Measurements from ENCODE around the gene SPIRE2. TPM values are rescaled to one million over a fixed set of nuclear protein-coding genes. Genes with fewer than 3 reads are reported as not detected.

Gene SPIRE2
- total and polyA plus RNA-seq, 2 of the 4 experiments (the other 2 are of a cell fraction): 0.72 to 1.9 TPM

DNA sequence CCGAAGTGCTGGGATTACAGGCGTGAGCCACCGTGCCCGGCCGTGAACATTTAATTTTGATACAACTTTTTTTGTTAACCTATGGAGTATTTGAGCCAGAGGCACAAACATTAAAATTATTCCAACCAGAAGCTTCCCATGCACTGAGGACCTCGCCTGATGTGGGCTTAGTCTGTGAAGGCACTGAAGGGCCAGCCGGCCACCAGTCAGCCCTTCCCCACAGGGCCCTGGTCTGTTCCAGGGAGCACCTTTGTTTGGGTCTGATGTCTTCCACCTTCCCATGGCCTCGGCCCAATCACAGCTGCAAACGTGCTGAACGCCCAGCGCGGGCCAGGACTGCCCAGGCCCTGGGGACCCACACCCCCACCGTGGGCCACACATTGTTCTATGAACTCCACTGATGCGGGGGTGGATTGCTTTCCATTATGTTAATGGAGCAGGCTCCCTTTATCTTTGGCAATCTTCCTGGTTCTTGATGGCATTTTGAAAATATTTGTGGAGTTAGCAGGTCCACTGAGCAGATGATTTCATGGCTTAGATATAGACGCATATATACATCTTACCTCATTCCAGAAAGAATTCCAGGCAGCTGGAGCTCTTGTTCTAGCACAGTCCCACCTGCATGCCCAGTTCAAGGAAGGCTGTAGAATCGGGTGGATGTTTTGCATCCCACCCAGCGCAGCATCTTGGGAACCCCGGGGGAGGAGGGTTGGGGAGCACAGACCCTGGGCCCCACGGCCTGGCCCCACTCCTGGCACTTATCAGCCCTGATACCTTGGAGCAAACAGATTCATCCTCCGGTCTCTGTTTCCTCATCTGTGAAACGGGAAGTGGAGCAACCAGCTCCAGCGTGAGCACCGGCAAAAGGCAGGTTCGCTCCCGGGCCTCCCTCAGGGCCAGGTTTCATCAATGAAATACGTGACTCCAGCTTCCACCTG, 14.5 kb downstream of the SPIRE2 start:
- Histone ChIP-seq H3K4ac (ENCODE audit: low read depth, low read length) (no peak overlapping the region), H4K8ac (ENCODE audit: low read depth in 2 of 2, low read length in 2 of 2) (no peak overlapping the region), H2BK20ac (ENCODE audit: low read depth, low read length) (no peak overlapping the region), H2AK5ac (ENCODE audit: low read depth, low read length) (no peak overlapping the region), H3K23ac (ENCODE audit: low read depth, low read length) (no peak overlapping the region), H2BK5ac (ENCODE audit: low read depth, low read length, poor library complexity, severe bottlenecking) (no peak overlapping the region), H3K56ac (ENCODE audit: extremely low read depth, insufficient read depth, low read length) (no peak overlapping the region), H3K9ac (ENCODE audit: low read depth, low read length) (no peak overlapping the region), H4K5ac (ENCODE audit: low read depth, low read length) (no peak overlapping the region; the same call in 1 of the 2 replicates), H4K91ac (ENCODE audit: insufficient read depth, low read depth, low read length) (no peak overlapping the region), H3K14ac (replicated peaks; ENCODE audit: low read depth, low read length) (no peak overlapping the region), H3K4me1 (ENCODE audit: control insufficient read depth, insufficient read depth, low read length) (peaks cover 6% of the 10 kb centered on the region; the same call in 1 of the 2 replicates), H3K27me3 (ENCODE audit: control insufficient read depth, insufficient read depth, low read length) (no peaks in the 10 kb centered on the region), H3K4me2 (ENCODE audit: low read depth, low read length) (no peak overlapping the region), H3K9me3 (ENCODE audit: control insufficient read depth, insufficient read depth, low read length) (no peaks in the 10 kb centered on the region), H4K20me1 (ENCODE audit: insufficient read depth, low read length) (no peaks in the 10 kb centered on the region), H2BK120ac (ENCODE audit: low read depth, low read length) (no peak overlapping the region), H2AFZ (replicated peaks; ENCODE audit: low read length, poor library complexity) (peak overlapping the region; percentile 47), H3K4me3 (ENCODE audit: insufficient read depth, low read depth, low read length) (no peak overlapping the region), H3K18ac (ENCODE audit: low read depth, low read length) (no peak overlapping the region), H3K27ac (ENCODE audit: insufficient read depth, low read length) (no peak overlapping the region), H3K9me1 (ENCODE audit: insufficient read depth, low read length) (peaks cover 6% of the 10 kb centered on the region; the same call in 1 of the 2 replicates), H3K79me1 (ENCODE audit: low read depth in 1 of 2, low read length in 2 of 2) (0 out of 4 replicates have a peak, but pooled peaks cover 0 to 3% of the 10 kb centered on the region in 2 experiments), H2AK9ac (replicated peaks; ENCODE audit: low read depth, low read length, poor library complexity) (peak overlapping the region; percentile 52), H3K36me3 (ENCODE audit: control insufficient read depth, insufficient read depth, low read length) (no peaks in the 10 kb centered on the region), H2BK15ac (ENCODE audit: low read depth, low read length) (no peak overlapping the region)
- peak; percentile 71 for DNase-seq
- peak; percentile 89 for ATAC-seq (ENCODE audit: low read depth)
- POLR2A ChIA-PET (ENCODE audit: unreplicated experiment): no interaction called here
- CTCF ChIA-PET: no interaction called here
- dilution Hi-C loops (cut with HindIII; ENCODE audit: low sequenced_read_pairs, unreplicated experiment): no loop called here
- TF ChIP-seq BHLHE40 (IDR thresholded peaks at IDR 0.05; ENCODE audit: low read depth, low read length): no peak
- no peak for TF ChIP-seq POLR2A (IDR thresholded peaks at IDR 0.05; ENCODE audit: low read depth, low read length)
- no peak for TF ChIP-seq NFE2L2 (IDR thresholded peaks at IDR 0.05; ENCODE audit: low read depth, low read length)
- TF ChIP-seq, protein P1, sequence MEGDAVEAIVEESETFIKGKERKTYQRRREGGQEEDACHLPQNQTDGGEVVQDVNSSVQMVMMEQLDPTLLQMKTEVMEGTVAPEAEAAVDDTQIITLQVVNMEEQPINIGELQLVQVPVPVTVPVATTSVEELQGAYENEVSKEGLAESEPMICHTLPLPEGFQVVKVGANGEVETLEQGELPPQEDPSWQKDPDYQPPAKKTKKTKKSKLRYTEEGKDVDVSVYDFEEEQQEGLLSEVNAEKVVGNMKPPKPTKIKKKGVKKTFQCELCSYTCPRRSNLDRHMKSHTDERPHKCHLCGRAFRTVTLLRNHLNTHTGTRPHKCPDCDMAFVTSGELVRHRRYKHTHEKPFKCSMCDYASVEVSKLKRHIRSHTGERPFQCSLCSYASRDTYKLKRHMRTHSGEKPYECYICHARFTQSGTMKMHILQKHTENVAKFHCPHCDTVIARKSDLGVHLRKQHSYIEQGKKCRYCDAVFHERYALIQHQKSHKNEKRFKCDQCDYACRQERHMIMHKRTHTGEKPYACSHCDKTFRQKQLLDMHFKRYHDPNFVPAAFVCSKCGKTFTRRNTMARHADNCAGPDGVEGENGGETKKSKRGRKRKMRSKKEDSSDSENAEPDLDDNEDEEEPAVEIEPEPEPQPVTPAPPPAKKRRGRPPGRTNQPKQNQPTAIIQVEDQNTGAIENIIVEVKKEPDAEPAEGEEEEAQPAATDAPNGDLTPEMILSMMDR (conservative IDR thresholded peaks at IDR 0.05; ENCODE audit: low read depth, low read length): no peak
- intact Hi-C loops (cut with micrococcal nuclease): no loop called here
- in situ Hi-C loops (cut with MboI; ENCODE audit: low sequenced_read_pairs): no loop called here
- no TSS peak for BruUV-seq (replicated peaks)
- 83% methylated on average over 12 of the region's 26 CpGs; no CpG with 5 or more reads in 1 of the 2 experiments for WGBS, 2 experiments (ENCODE audit: extremely low coverage in 2 of 2, insufficient read length in 1 of 2)

All from IMR-90 (cell line).